K562 (cell line): ENCODE results near the gene NTRK2. TPM values are rescaled to one million over a fixed set of nuclear protein-coding genes. Genes with fewer than 3 reads are reported as not detected.

Experiments used
- ATAC-seq: fragments of 200-7000 bp; cut with Tn5 transposase; 3 replicates; pipeline ENCODE4 v1.9.1; 2020; ENCODE audit warnings: moderate library complexity
- BruUV-seq: library from RNA; stranded (reverse); fragments of 400-500 nt; replicated peaks from 2 replicates; lab custom pipeline; 2021; lab: Mats Ljungman, UMichigan
- CTCF ChIA-PET: fragments of 300-600 bp; formaldehyde crosslinking; extraction: SDS; loops from one replicate; lab custom pipeline; 2021; ENCODE audit warnings: low intra/inter-chr PET ratio; lab: Yijun Ruan, JAX
- POLR2A ChIA-PET: fragments of 300-600, 350-650 bp; sonication (Branson Sonifier 250); formaldehyde crosslinking; extraction: SDS; loops from one replicate; lab custom pipeline; 2021; ENCODE audit warnings: antibody characterized with exemption, inconsistent platforms; lab: Yijun Ruan, JAX
- DNase-seq, 4 experiments: peaks; one replicate each; pipeline versions ENCODE4 v3.0.0 to v3.0.0-alpha.2; 2011 to 2018; ENCODE audit warnings: low spot score in 3 of 4, mixed read lengths in 3 of 4; ENCODE audit errors: extremely low read depth in 1 of 4
- FAIRE-seq: peaks from 2 replicates; lab custom pipeline; 2011; peaks lifted over from hg19 to GRCh38; lab: Jason Lieb, UNC
- H2AFZ ChIP-seq: 2 replicates; pipeline ENCODE4 v1.6.0; 2011; ENCODE audit warnings: low read depth, low read length, control low read depth, inconsistent platforms
- H3K27ac ChIP-seq: fragments of 200-600 bp; 3 replicates; pipeline ENCODE4 v1.8.0; 2011; ENCODE audit warnings: low read depth, mild to moderate bottlenecking, control low read depth, inconsistent platforms, low read length, moderate library complexity, mixed read lengths; ENCODE audit errors: extremely low read depth
- H3K27me3 ChIP-seq, 2 experiments: fragments of 300-600 bp in 1 of 2; 2 replicates in 1 of 2; 3 replicates in 1 of 2; pipeline versions ENCODE4 v1.6.0 to v1.8.0; 2011; ENCODE audit warnings: inconsistent platforms in 2 of 2, low read length in 2 of 2, mild to moderate bottlenecking in 1 of 2, mixed read lengths in 1 of 2, moderate library complexity in 1 of 2; ENCODE audit not compliant: control insufficient read depth in 2 of 2, insufficient read depth in 2 of 2
- H3K36me3 ChIP-seq: fragments of 300-600 bp; 3 replicates; pipeline ENCODE4 v1.8.0; 2011; ENCODE audit warnings: mild to moderate bottlenecking, low read length, inconsistent platforms; ENCODE audit not compliant: control insufficient read depth, insufficient read depth
- H3K4me1 ChIP-seq, 2 experiments: fragments of 200-600 bp in 1 of 2; replicated peaks in 1 of 2; 2 replicates in 1 of 2; 3 replicates in 1 of 2; pipeline versions ENCODE4 v1.5.1 to v1.8.0; 2011; ENCODE audit warnings: inconsistent platforms in 2 of 2, low read length in 2 of 2, mild to moderate bottlenecking in 1 of 2, mixed read lengths in 1 of 2, moderate library complexity in 1 of 2; ENCODE audit not compliant: control insufficient read depth in 2 of 2, insufficient read depth in 2 of 2
- H3K4me2 ChIP-seq: 2 replicates; pipeline ENCODE4 v1.6.1; 2011; ENCODE audit warnings: low read length, control low read depth, inconsistent platforms, mixed read lengths; ENCODE audit not compliant: insufficient read depth
- H3K4me3 ChIP-seq: fragments of 200-600 bp; sonication (generic), shearing (Covaris generic); 2 replicates; pipeline ENCODE4 v1.5.1; 2016; ENCODE audit warnings: control low read depth, inconsistent platforms
- H3K79me2 ChIP-seq: fragments of 200-600 bp; 3 replicates; pipeline ENCODE4 v1.8.0; 2011; ENCODE audit warnings: low read length, inconsistent platforms; ENCODE audit not compliant: control insufficient read depth, insufficient read depth
- H3K9ac ChIP-seq, 2 experiments: 2 replicates each; pipeline versions ENCODE4 v1.6.0 to v1.6.1; 2011; ENCODE audit warnings: low read depth in 2 of 2, low read length in 2 of 2, control low read depth in 1 of 2, inconsistent platforms in 1 of 2, mild to moderate bottlenecking in 1 of 2, mixed read lengths in 1 of 2; ENCODE audit not compliant: insufficient read depth in 1 of 2
- H3K9me1 ChIP-seq: one replicate; pipeline ENCODE4 v1.6.0; 2011; ENCODE audit warnings: inconsistent platforms, mild to moderate bottlenecking, low read length, moderate library complexity; ENCODE audit not compliant: control insufficient read depth, insufficient read depth
- H3K9me3 ChIP-seq: replicated peaks from 2 replicates; pipeline ENCODE4 v1.5.1; 2011; ENCODE audit warnings: low read depth, low read length, inconsistent platforms; ENCODE audit not compliant: control insufficient read depth, insufficient read depth
- H4K20me1 ChIP-seq: replicated peaks from 2 replicates; pipeline ENCODE4 v1.6.1; 2011; ENCODE audit warnings: low read length, inconsistent platforms, mixed read lengths; ENCODE audit not compliant: control insufficient read depth, insufficient read depth
- WGBS: fragments of 100-300 bp; shearing (Covaris generic); methylation state at CpG from one replicate; pipeline ENCODE4 v1.1.6; 2016; ENCODE audit warnings: low coverage, mixed read lengths; ENCODE audit not compliant: insufficient coverage; ENCODE audit errors: missing lambda C conversion rate; 5-methylcytosine and 5-hydroxymethylcytosine counted together
- in situ Hi-C: fragments of 300-500 bp; cut with MboI; formaldehyde crosslinking; loops from 4 replicates; pipeline ENCODE4 v1.15.0; 2018; ENCODE audit warnings: inconsistent platforms, mixed read lengths
- intact Hi-C: fragments of 100-400 bp; cut with micrococcal nuclease; formaldehyde crosslinking; loops from 2 replicates; pipeline ENCODE4 v1.14.2; 2022
- polyA plus RNA-seq, 8 experiments: library from polyadenylated mRNA; depleted of rRNA in 4 of 8; stranded (reverse) in 5 of 8; unstranded in 3 of 8; fragments of >200 nt; fragmentation: Nextera tagmentation in 2 of 8; fragmentation: Illumina TruSeq in 1 of 8; extraction: Ambion mirVana in 2 of 8; extraction: Trizol in 1 of 8; gene quantifications; 2 replicates each; pipeline versions ENCODE4 v1.2.1 to v1.2.3, GENCODE V29; 2011 to 2014; ENCODE audit warnings: inconsistent platforms in 1 of 8, missing spikeins in 1 of 8
- total RNA-seq, 7 experiments: library from RNA; depleted of rRNA in 6 of 7; stranded (reverse); fragments of >200 nt in 6 of 7; fragmentation: Illumina TruSeq in 2 of 7; extraction: Trizol in 2 of 7; gene quantifications; 2 replicates each; pipeline versions ENCODE4 v1.2.1 to v1.2.3, GENCODE V29; 2011 to 2021; ENCODE audit warnings: low replicate concordance in 1 of 7
- TF ChIP-seq, protein P1 (sequence below), 2 experiments: fragments of 450-650 bp; IDR thresholded peaks; 2 replicates each; pipeline ENCODE4 v1.6.1; 2018; ENCODE audit warnings: mild to moderate bottlenecking in 2 of 2, low read depth in 1 of 2; ENCODE audit not compliant: partially characterized antibody in 2 of 2

Gene NTRK2
- total and polyA plus RNA-seq, 9 of the 15 experiments (the other 6 are each of a cell fraction or from before 2014, with no cell fraction given), result not detected

- BruUV-seq, result no TSS peak
- Histone ChIP-seq H3K9me3 (no peaks in the 10 kb centered on the region), H3K4me1 (no peaks in the 10 kb centered on the region), H4K20me1 (no peaks in the 10 kb centered on the region), H2AFZ (no peak overlapping the region), H3K27ac (no peak overlapping the region), H3K9me1 (no peaks in the 10 kb centered on the region), H3K27me3 (no peaks in the 10 kb centered on the region), H3K36me3 (no peaks in the 10 kb centered on the region), H3K4me3 (no peak overlapping the region), H3K79me2 (no peaks in the 10 kb centered on the region), H3K9ac (no peak overlapping the region), H3K4me2 (no peak overlapping the region)
- DNase-seq, result no peak
- ChIA-PET CTCF (no interaction called here), POLR2A (no interaction called here)
- TF ChIP-seq, protein P1, sequence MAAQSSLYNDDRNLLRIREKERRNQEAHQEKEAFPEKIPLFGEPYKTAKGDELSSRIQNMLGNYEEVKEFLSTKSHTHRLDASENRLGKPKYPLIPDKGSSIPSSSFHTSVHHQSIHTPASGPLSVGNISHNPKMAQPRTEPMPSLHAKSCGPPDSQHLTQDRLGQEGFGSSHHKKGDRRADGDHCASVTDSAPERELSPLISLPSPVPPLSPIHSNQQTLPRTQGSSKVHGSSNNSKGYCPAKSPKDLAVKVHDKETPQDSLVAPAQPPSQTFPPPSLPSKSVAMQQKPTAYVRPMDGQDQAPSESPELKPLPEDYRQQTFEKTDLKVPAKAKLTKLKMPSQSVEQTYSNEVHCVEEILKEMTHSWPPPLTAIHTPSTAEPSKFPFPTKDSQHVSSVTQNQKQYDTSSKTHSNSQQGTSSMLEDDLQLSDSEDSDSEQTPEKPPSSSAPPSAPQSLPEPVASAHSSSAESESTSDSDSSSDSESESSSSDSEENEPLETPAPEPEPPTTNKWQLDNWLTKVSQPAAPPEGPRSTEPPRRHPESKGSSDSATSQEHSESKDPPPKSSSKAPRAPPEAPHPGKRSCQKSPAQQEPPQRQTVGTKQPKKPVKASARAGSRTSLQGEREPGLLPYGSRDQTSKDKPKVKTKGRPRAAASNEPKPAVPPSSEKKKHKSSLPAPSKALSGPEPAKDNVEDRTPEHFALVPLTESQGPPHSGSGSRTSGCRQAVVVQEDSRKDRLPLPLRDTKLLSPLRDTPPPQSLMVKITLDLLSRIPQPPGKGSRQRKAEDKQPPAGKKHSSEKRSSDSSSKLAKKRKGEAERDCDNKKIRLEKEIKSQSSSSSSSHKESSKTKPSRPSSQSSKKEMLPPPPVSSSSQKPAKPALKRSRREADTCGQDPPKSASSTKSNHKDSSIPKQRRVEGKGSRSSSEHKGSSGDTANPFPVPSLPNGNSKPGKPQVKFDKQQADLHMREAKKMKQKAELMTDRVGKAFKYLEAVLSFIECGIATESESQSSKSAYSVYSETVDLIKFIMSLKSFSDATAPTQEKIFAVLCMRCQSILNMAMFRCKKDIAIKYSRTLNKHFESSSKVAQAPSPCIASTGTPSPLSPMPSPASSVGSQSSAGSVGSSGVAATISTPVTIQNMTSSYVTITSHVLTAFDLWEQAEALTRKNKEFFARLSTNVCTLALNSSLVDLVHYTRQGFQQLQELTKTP (IDR thresholded peaks at IDR 0.05; ENCODE audit: low read depth in 1 of 2, partially characterized antibody in 2 of 2), result no peak
- intact Hi-C loops, result no loop called here
- FAIRE-seq, result no peak
- 0% methylated on average over 5 of the region's 5 CpGs for WGBS
- in situ Hi-C loops, result no loop called here
- ATAC-seq, result no peak
These were observed 48.9 kb downstream of the NTRK2 start for GRCh38 chr9:84718476-84718875.
